PC-9 (cell line): Measurements from ENCODE around the gene SIPA1L3.

Source experiments
- EZH2 ChIP-seq: fragments of 200-600 bp; sonication (generic); IDR thresholded peaks from 2 replicates; pipeline ENCODE4 v1.8.0; 2017; ENCODE audit warnings: antibody characterized with exemption, low read depth
- TF ChIP-seq, protein P1 (sequence below): fragments of 200-600 bp; sonication (generic); conservative IDR thresholded peaks from 2 replicates; pipeline ENCODE4 v1.6.1; 2017; ENCODE audit warnings: mixed run types, antibody characterized with exemption, mild to moderate bottlenecking, moderate library complexity

DNA sequence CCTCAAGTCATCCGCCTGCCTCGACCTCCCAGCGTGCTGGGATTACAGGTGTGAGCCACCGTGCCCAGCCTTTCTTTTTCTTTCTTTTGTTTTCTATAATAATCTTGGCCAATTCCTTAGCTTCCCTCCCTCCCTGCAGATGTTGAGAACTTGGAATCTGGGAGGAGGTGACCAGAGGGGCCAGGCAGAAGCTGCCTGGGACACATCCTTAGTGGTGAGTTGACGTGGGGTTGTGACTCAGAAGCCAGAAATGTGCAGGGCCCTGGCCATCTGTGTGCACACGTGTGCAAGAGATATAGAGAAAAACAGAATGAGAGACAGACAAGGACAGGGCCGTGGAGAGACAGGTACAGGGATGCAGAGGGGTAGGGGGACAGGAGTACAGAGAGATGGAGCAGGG, 154.3 kb downstream of the SIPA1L3 start:
- TF ChIP-seq, protein P1, sequence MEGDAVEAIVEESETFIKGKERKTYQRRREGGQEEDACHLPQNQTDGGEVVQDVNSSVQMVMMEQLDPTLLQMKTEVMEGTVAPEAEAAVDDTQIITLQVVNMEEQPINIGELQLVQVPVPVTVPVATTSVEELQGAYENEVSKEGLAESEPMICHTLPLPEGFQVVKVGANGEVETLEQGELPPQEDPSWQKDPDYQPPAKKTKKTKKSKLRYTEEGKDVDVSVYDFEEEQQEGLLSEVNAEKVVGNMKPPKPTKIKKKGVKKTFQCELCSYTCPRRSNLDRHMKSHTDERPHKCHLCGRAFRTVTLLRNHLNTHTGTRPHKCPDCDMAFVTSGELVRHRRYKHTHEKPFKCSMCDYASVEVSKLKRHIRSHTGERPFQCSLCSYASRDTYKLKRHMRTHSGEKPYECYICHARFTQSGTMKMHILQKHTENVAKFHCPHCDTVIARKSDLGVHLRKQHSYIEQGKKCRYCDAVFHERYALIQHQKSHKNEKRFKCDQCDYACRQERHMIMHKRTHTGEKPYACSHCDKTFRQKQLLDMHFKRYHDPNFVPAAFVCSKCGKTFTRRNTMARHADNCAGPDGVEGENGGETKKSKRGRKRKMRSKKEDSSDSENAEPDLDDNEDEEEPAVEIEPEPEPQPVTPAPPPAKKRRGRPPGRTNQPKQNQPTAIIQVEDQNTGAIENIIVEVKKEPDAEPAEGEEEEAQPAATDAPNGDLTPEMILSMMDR, result no peak
- no peak for TF ChIP-seq EZH2
